Spleen (tissue), 7 donors: ENCODE measurements around the gene KLLN.
"Not testable (repeated sequence)": the region's sequence is repeated elsewhere in the genome, so short reads cannot be mapped to it uniquely, and the experiment has no call there.

Experiments used
- POLR2A ChIP-seq, 3 donors: fragments of 450-650 bp; IDR thresholded peaks; one replicate each; pipeline ENCODE4 v1.5.1; 2017; ENCODE audit warnings: antibody characterized with exemption in 3 of 3, mild to moderate bottlenecking in 1 of 3
- TF ChIP-seq, protein P1 (sequence below), 11 experiments: fragments of 200-600 bp in 7 of 11; fragments of 450-650 bp in 4 of 11; sonication (generic) in 4 of 11; IDR thresholded peaks in 8 of 11; conservative IDR thresholded peaks in 3 of 11; 1 replicate in 7 of 11; 2 replicates in 4 of 11; pipeline versions ENCODE4 v1.4.0 to v1.8.0; 2016 to 2021; ENCODE audit warnings: antibody characterized with exemption in 11 of 11, inconsistent platforms in 4 of 11, mild to moderate bottlenecking in 1 of 11
- donor health status: DM: no; HTN: no; CAD: no; lungs with moderate emphysema.
- donor health status: DM: no; HTN: no; CAD: no.
- donor health status: DM: no; HTN: no; CAD: no.

DNA sequence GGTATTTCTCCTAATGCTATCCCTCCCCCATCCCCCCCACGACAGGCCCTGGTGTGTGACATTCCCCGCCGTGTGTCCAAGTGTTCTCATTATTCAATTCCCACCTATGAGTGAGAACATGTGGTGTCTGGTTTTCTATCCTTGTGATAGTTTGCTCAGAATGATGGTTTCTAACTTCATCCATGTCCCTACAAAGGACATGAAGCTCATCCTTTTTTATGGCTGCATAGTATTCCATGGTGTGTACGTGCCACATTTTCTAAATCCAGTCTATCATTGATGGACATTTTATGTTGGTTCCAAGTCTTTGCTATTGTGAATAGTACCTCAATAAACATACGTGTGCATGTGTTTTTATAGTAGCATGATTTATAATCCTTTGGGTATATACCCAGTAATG lies 8.1 kb downstream of the KLLN start:
- TF ChIP-seq, protein P1, sequence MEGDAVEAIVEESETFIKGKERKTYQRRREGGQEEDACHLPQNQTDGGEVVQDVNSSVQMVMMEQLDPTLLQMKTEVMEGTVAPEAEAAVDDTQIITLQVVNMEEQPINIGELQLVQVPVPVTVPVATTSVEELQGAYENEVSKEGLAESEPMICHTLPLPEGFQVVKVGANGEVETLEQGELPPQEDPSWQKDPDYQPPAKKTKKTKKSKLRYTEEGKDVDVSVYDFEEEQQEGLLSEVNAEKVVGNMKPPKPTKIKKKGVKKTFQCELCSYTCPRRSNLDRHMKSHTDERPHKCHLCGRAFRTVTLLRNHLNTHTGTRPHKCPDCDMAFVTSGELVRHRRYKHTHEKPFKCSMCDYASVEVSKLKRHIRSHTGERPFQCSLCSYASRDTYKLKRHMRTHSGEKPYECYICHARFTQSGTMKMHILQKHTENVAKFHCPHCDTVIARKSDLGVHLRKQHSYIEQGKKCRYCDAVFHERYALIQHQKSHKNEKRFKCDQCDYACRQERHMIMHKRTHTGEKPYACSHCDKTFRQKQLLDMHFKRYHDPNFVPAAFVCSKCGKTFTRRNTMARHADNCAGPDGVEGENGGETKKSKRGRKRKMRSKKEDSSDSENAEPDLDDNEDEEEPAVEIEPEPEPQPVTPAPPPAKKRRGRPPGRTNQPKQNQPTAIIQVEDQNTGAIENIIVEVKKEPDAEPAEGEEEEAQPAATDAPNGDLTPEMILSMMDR (IDR thresholded peaks at IDR 0.05 in 8 of 11, conservative IDR thresholded peaks at IDR 0.05 in 3 of 11): not testable (repeated sequence)
- TF ChIP-seq POLR2A (IDR thresholded peaks at IDR 0.05): not testable (repeated sequence)
